Heart right ventricle (tissue), 16 donors: ENCODE measurements around the gene PEX14. TPM values are rescaled to one million over a fixed set of nuclear protein-coding genes. Genes with fewer than 3 reads are reported as not detected.

Source experiments
- ATAC-seq, 8 donors: fragments of 200-7000 bp; cut with Tn5 transposase; one replicate each; pipeline ENCODE4 v1.9.1; 2020; ENCODE audit warnings: mild to moderate bottlenecking in 8 of 8, moderate library complexity in 8 of 8, moderate number of reproducible peaks in 1 of 8
- DNase-seq, 2 donors: peaks; one replicate each; pipeline ENCODE4 v3.0.0-alpha.2; 2020
- H3K27ac ChIP-seq, 10 donors: fragments of 200-600 bp; sonication (generic) in 2 of 10; one replicate each; pipeline versions ENCODE4 v1.5.0 to v1.8.0; 2020 to 2022; ENCODE audit warnings: mild to moderate bottlenecking in 3 of 10
- H3K27me3 ChIP-seq, 7 donors: fragments of 200-600 bp; one replicate each; pipeline ENCODE4 v1.8.0; 2021 to 2022; ENCODE audit warnings: mild to moderate bottlenecking in 2 of 7
- H3K36me3 ChIP-seq, 9 donors: fragments of 200-600 bp; sonication (generic) in 1 of 9; one replicate each; pipeline versions ENCODE4 v1.5.0 to v1.8.0; 2020 to 2022; ENCODE audit warnings: mild to moderate bottlenecking in 2 of 9
- H3K4me1 ChIP-seq, 9 donors: fragments of 200-600 bp; sonication (generic) in 1 of 9; one replicate each; pipeline versions ENCODE4 v1.5.0 to v1.8.0; 2020 to 2022; ENCODE audit warnings: mild to moderate bottlenecking in 4 of 9
- H3K4me3 ChIP-seq, 10 donors: fragments of 200-600 bp; sonication (generic) in 2 of 10; one replicate each; pipeline versions ENCODE4 v1.5.0 to v1.8.0; 2020 to 2022; ENCODE audit warnings: mild to moderate bottlenecking in 7 of 10, moderate library complexity in 2 of 10
- H3K9me3 ChIP-seq, 11 donors: fragments of 200-600 bp in 10 of 11; sonication (generic) in 2 of 11; one replicate each; pipeline versions ENCODE4 v1.5.0 to v1.8.0; 2013 to 2022; ENCODE audit warnings: mild to moderate bottlenecking in 2 of 11, control low read depth in 1 of 11, moderate library complexity in 1 of 11
- WGBS, 2 donors: extraction: QIAGEN DNeasy Blood & Tissue Kit; methylation state at CpG; one replicate each; pipeline ENCODE4 v1.1.7; 2013; ENCODE audit warnings: inconsistent platforms in 1 of 2; 5-methylcytosine and 5-hydroxymethylcytosine counted together
- intact Hi-C, 10 donors: fragments of 100-400 bp; cut with DNase I; formaldehyde crosslinking; loops; one replicate each; pipeline versions ENCODE4 v1.11.1 to v1.14.2; 2022
- polyA plus RNA-seq, 2 donors: library from polyadenylated mRNA; stranded (reverse); fragments of 200-250 nt; gene quantifications; one replicate each; pipeline ENCODE4 v1.2.3, GENCODE V29; 2013
- total RNA-seq, 10 donors: library from RNA; stranded (reverse); fragmentation: NEBNext Ultra II Directional in 3 of 10; extraction: Animal tissue kit (Norgen Biotek cat#: 25700) in 3 of 10; gene quantifications; one replicate each; pipeline versions ENCODE4 v1.2.1 to v1.2.4, GENCODE V29; 2021 to 2023
- TF ChIP-seq, protein P1 (sequence below), 9 donors: fragments of 200-600 bp; sonication (generic) in 2 of 9; IDR thresholded peaks; one replicate each; pipeline versions ENCODE4 v1.5.0 to v1.8.0; 2021 to 2022; ENCODE audit warnings: antibody characterized with exemption in 9 of 9, mild to moderate bottlenecking in 5 of 9, moderate library complexity in 1 of 9
- donor health status: Arrhythmogenic right ventricular cardiomyopathy.
- donor health status: ischemic (EF 13 %, LVEDD 7.1; RV severe dilation, severe dysfunction).
- donor health status: healthy with polysubstance abuse.
- donor health status: DM: no; HTN: yes; CAD: no.
- donor health status: DM: no; HTN: no; CAD: no.
- donor health status: ischemic (EF 25% LVEDD 6.9; RV normal size, moderate dysfunction).
- donor health status: ischemic (EF 25% LVEDD 5.7; RV mildly dilated, moderate dysfunction).
- donor health status: healthy.
- donor health status: DM: yes; HTN: yes; CAD: no.
- donor health status: Ischemic cardiomyopathy.
- donor health status: ischemic (EF 35%, LVEDD 5.7; RV mildly dilated, moderate dysfunction).
- donor health status: nonischemic (EF 11% LVEDD 7.7; RV severe dilation, severe dysfunction).
- donor health status: DM: yes; HTN: yes; CAD: no.
- donor health status: PGD.
- donor health status: ischemic (EF 29% LVEDD 5.4; RV normal size, mild dysfunction).
- donor health status: nonischemic (EF 23%, LVEDD 6.1; RV moderate dilation, normal function).

PEX14 gene
- total and polyA plus RNA-seq, 12 donors, result 17.1 to 31.9 (median 21.1) TPM

DNA sequence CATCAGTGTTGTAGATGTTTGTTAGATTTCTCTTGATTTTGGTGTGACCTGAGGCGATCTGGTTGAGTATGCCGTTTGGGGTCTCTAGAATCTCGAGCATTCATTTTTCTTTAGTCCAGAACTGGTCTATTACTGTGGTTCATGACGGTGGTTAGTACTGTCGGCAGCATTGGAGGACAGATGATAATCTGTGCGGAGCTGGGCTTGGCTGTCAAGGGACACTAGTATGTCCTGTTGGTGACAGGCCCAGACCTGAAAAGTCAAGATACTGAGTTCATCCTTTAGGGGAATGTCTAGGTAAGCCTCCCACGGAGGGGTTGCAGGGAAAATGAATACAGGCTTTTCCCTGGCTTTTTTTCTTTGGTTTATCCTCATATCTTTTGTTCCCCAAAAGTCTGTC, 59.8 kb downstream of the PEX14 start:
- intact Hi-C loops, result loop anchor here in 2 of 10 donors (5.0 to 10.0 kb wide), 3 partner anchors 143 to 333 kb away; partner anchors contain the start of gene CASZ1 (in 1 of the 2)
- ATAC-seq, result no peak
- 91 to 94% methylated on average over 7 of the region's 7 CpGs for WGBS, 2 donors

DNA sequence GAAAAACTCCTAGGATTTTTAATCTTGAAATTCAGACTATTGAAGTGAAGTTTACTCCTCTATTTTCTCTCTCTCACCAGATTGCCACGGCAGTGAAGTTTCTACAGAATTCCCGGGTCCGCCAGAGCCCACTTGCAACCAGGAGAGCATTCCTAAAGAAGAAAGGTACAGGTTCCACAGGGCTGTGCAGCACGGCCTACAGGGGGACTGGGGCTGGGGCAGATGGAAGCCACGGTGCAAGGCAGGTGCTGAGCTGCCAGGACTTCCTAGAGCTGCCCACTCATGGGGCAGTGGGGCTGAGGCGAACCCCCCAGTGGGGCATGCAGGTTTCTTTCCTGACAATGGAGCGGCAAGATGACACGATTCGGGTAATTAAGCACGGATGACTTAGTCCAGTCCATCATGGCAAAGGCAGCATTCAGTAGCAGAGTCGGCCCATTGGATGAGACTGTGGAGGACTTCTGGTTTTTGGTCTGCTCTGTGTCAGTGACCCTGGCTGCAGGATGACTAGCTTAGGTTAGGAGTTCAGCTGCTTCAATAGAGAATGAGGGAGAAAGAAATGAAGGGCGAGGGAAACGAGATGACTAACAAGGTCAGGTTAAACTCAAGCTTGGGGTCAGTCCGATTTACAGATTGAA, 61.5 kb downstream of the PEX14 start:
- Histone ChIP-seq H3K36me3 (peaks cover 0 to 20% (median 0%) of the 10 kb centered on the region in 9 donors), H3K4me3 (no peak overlapping the region), H3K4me1 (peaks cover 9 to 46% (median 29%) of the 10 kb centered on the region in 9 donors), H3K27me3 (no peaks in the 10 kb centered on the region), H3K9me3 (no peaks in the 10 kb centered on the region), H3K27ac (no peak overlapping the region)
- WGBS, 2 donors, result 94% methylated on average over 14 of the region's 14 CpGs
- TF ChIP-seq, protein P1, sequence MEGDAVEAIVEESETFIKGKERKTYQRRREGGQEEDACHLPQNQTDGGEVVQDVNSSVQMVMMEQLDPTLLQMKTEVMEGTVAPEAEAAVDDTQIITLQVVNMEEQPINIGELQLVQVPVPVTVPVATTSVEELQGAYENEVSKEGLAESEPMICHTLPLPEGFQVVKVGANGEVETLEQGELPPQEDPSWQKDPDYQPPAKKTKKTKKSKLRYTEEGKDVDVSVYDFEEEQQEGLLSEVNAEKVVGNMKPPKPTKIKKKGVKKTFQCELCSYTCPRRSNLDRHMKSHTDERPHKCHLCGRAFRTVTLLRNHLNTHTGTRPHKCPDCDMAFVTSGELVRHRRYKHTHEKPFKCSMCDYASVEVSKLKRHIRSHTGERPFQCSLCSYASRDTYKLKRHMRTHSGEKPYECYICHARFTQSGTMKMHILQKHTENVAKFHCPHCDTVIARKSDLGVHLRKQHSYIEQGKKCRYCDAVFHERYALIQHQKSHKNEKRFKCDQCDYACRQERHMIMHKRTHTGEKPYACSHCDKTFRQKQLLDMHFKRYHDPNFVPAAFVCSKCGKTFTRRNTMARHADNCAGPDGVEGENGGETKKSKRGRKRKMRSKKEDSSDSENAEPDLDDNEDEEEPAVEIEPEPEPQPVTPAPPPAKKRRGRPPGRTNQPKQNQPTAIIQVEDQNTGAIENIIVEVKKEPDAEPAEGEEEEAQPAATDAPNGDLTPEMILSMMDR (IDR thresholded peaks at IDR 0.05), result no peak
- intact Hi-C loops, result loop anchor here in 1 of 10 donors (10.0 kb wide), 1 partner anchor 259 kb away; the partner anchor contains the start of gene CASZ1
- ATAC-seq (no peak), DNase-seq (no peak)

More for the DNA sequence above, 59.8 kb downstream of the PEX14 start:
- Histone ChIP-seq H3K4me1 (peaks cover 5 to 46% (median 28%) of the 10 kb centered on the region in 9 donors), H3K27me3 (no peaks in the 10 kb centered on the region), H3K9me3 (no peaks in the 10 kb centered on the region), H3K27ac (no peak overlapping the region), H3K4me3 (no peak overlapping the region), H3K36me3 (peaks cover 0 to 17% (median 0%) of the 10 kb centered on the region in 9 donors)
- DNase-seq, result no peak
- TF ChIP-seq, protein P1 (IDR thresholded peaks at IDR 0.05), result no peak

DNA sequence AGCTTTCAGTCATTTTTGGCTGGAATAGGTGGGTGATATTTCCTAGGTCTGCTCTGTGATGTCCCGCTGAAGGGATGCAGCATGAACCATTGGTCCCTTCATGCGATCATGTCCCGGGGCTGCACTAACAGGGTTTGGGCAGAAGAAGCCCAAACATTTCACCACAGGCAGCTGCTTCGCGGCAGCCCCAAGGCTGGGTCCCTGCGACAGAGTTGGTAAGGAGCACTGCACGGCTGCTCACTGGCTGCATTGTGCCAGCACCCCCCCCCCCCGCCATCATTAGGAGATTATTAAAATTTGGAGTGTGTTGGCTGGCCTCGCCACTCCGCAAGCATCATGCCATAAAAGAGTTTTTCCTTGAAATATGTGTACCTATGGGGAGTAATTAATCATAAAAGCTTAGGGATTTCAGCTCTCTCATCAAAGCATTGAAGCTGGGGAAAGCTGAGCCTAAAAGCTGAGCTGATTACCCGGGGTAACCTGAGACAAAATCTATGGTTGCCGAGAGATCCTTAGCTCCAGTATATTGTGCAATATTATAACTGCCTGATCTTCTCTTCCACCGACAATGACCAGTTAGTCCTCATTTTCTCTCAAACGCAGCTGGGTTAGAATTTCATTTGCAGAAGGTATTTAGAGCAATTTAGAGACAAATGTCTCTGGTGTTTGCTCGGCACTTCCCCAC, 62.5 kb downstream of the PEX14 start:
- DNase-seq, result no peak
- no peaks in the 10 kb centered on the region for H3K9me3 ChIP-seq
- peaks cover 9 to 48% (median 29%) of the 10 kb centered on the region in 9 donors for H3K4me1 ChIP-seq
- no peaks in the 10 kb centered on the region for H3K27me3 ChIP-seq
- H3K27ac ChIP-seq, result no peak overlapping the region
- no peak for ATAC-seq
- no peak overlapping the region for H3K4me3 ChIP-seq
- 90 to 93% methylated on average over 15 of the region's 15 CpGs for WGBS, 2 donors
- intact Hi-C loops, result loop anchor here in 1 of 10 donors (10.0 kb wide), 1 partner anchor 258 kb away; the partner anchor contains the start of gene CASZ1
- TF ChIP-seq, protein P1 (IDR thresholded peaks at IDR 0.05), result no peak
- peaks cover 0 to 26% (median 0%) of the 10 kb centered on the region in 9 donors for H3K36me3 ChIP-seq

DNA sequence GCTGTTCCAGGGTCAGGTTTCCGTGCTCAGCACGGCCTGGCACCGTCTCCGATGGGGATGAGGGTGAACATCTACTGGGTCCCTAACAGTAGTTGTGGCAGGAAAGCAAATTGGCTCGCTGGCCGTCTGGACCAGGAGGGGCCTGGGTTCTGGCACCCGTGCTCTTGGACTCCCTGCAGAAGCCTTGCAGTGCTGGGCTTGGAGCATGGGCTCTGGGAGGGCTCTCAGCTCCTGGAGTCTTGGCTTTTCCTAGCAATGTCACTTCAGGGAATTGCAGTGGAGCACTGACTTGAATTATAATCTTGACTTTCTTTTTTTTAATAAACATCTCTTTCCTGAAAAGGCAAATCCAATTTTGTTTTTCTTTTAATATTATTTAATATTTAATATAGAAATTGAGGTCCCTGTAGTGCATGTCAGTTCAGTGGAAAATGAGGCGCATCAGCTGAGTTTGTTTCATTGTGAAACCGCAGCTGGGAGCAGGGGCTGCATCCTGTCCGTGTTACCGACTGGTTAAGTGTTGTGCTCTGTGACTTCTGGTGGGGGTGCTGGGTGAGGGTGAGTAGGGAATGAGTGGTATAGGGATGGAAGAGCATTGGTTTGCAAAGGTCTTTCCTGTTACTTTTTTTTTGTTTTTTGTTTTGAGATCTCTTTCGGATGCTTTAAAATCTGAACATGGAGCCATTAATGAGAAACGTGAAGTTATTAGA, 64.1 kb downstream of the PEX14 start:
- peak overlapping the region in 5 of 10 donors; percentile 55 to 79 (median 76) for H3K27ac ChIP-seq
- 52 to 55% methylated on average over 13 of the region's 13 CpGs for WGBS, 2 donors
- TF ChIP-seq, protein P1 (IDR thresholded peaks at IDR 0.05), result no peak
- peak in 4 of 8 donors; percentile 17 to 36 (median 28) for ATAC-seq
- H3K9me3 ChIP-seq, result no peaks in the 10 kb centered on the region
- no peak for DNase-seq
- intact Hi-C loops, result loop anchor here in 1 of 10 donors (2.0 to 10.0 kb wide), 2 partner anchors 24 to 256 kb away; partner anchors contain the start of gene CASZ1
- no peaks in the 10 kb centered on the region for H3K27me3 ChIP-seq
- peaks cover 0 to 26% (median 0%) of the 10 kb centered on the region in 9 donors for H3K36me3 ChIP-seq
- peaks cover 9 to 43% (median 29%) of the 10 kb centered on the region in 9 donors for H3K4me1 ChIP-seq
- H3K4me3 ChIP-seq, result no peak overlapping the region
